Upper lobe of left lung (tissue), 4 donors: ENCODE data around the gene PCBP3.

Source experiments
- POLR2A ChIP-seq, 4 donors: fragments of 450-650 bp; IDR thresholded peaks; one replicate each; pipeline ENCODE4 v1.5.1; 2016 to 2017; ENCODE audit warnings: antibody characterized with exemption in 4 of 4, mild to moderate bottlenecking in 2 of 4
- TF ChIP-seq, protein P1 (sequence below), 6 experiments: fragments of 450-650 bp in 4 of 6; fragments of 200-600 bp in 2 of 6; sonication (generic) in 2 of 6; IDR thresholded peaks; one replicate each; pipeline ENCODE4 v1.5.1; 2016 to 2019; ENCODE audit warnings: antibody characterized with exemption in 6 of 6

DNA sequence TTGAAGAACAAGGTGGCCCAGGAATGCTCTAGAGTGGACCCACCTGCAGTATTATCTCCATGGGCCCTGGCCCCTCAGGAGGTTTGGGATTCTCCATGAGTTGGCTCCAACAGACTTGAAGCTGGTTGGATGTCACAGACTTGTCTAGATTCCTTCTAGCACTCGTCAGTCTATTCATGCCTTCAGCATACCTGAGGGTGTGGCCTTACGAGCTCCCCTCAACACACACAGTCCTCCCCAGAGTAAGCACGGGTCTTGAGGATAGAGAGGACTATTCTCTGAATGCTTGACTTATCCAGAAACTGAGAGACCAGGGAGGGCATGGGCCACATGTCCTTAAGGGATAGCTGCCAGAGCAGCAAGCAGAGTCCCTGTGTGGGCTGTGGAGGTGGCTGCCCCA lies 292.1 kb downstream of the PCBP3 start:
- TF ChIP-seq, protein P1, sequence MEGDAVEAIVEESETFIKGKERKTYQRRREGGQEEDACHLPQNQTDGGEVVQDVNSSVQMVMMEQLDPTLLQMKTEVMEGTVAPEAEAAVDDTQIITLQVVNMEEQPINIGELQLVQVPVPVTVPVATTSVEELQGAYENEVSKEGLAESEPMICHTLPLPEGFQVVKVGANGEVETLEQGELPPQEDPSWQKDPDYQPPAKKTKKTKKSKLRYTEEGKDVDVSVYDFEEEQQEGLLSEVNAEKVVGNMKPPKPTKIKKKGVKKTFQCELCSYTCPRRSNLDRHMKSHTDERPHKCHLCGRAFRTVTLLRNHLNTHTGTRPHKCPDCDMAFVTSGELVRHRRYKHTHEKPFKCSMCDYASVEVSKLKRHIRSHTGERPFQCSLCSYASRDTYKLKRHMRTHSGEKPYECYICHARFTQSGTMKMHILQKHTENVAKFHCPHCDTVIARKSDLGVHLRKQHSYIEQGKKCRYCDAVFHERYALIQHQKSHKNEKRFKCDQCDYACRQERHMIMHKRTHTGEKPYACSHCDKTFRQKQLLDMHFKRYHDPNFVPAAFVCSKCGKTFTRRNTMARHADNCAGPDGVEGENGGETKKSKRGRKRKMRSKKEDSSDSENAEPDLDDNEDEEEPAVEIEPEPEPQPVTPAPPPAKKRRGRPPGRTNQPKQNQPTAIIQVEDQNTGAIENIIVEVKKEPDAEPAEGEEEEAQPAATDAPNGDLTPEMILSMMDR (IDR thresholded peaks at IDR 0.05) = no peak
- no peak for TF ChIP-seq POLR2A (IDR thresholded peaks at IDR 0.05)
